Measurements from ENCODE around the gene CA6. TPM values are rescaled to one million over a fixed set of nuclear protein-coding genes. Genes with fewer than 3 reads are reported as not detected.
"Not testable (repeated sequence)": the region's sequence is repeated elsewhere in the genome, so short reads cannot be mapped to it uniquely, and the experiment has no call there.

CA6 gene
- total RNA-seq, 3 donors from 2014 or later: 0.14 to 0.25 TPM; not detected in 1

GRCh38 chr1:8943498-8944405, 1.9 kb upstream of the CA6 start:
- no peak for DNase-seq
- no peak for ATAC-seq
- peaks cover 80% of the 10 kb centered on the region for H3K4me1 Mint-ChIP-seq (ENCODE audit: low read depth)
- no peaks in the 10 kb centered on the region for H3K27me3 Mint-ChIP-seq (ENCODE audit: low read depth)
- no peaks in the 10 kb centered on the region for H3K9me3 Mint-ChIP-seq
- no peak overlapping the region for H3K4me3 Mint-ChIP-seq
- H3K36me3 Mint-ChIP-seq (ENCODE audit: insufficient read depth): no peaks in the 10 kb centered on the region

GRCh38 chr1:8947127-8947691, 1.5 kb downstream of the CA6 start:
- no peaks in the 10 kb centered on the region for H3K9me3 Mint-ChIP-seq
- no peak overlapping the region for H3K4me3 Mint-ChIP-seq
- ATAC-seq (no peak), DNase-seq (no peak)
- no peaks in the 10 kb centered on the region for H3K36me3 Mint-ChIP-seq (ENCODE audit: insufficient read depth)
- H3K4me1 Mint-ChIP-seq (ENCODE audit: low read depth): peaks cover 68% of the 10 kb centered on the region
- H3K27me3 Mint-ChIP-seq (ENCODE audit: low read depth): no peaks in the 10 kb centered on the region

- Mint-ChIP-seq H3K36me3 (ENCODE audit: insufficient read depth) (no peaks in the 10 kb centered on the region), H3K4me3 (no peak overlapping the region), H3K9me3 (no peaks in the 10 kb centered on the region), H3K27me3 (ENCODE audit: low read depth) (no peaks in the 10 kb centered on the region), H3K4me1 (ENCODE audit: low read depth) (peaks cover 44% of the 10 kb centered on the region)
- no peak for ATAC-seq
- DNase-seq: no peak
Measured at GRCh38 chr1:8950309-8950708, 4.6 kb downstream of the CA6 start.

GRCh38 chr1:8951231-8951630, 5.6 kb downstream of the CA6 start:
- H3K4me1 Mint-ChIP-seq (ENCODE audit: low read depth): peaks cover 36% of the 10 kb centered on the region
- no peak overlapping the region for H3K4me3 Mint-ChIP-seq
- ATAC-seq (no peak), DNase-seq (no peak)
- H3K27me3 Mint-ChIP-seq (ENCODE audit: low read depth): no peaks in the 10 kb centered on the region
- no peaks in the 10 kb centered on the region for H3K9me3 Mint-ChIP-seq
- H3K36me3 Mint-ChIP-seq (ENCODE audit: insufficient read depth): no peaks in the 10 kb centered on the region

- H3K9me3 Mint-ChIP-seq: peaks cover 4% of the 10 kb centered on the region
- H3K27me3 Mint-ChIP-seq (ENCODE audit: low read depth): no peaks in the 10 kb centered on the region
- no peak for ATAC-seq
- H3K36me3 Mint-ChIP-seq (ENCODE audit: insufficient read depth): peaks cover 6% of the 10 kb centered on the region
- no peak for DNase-seq
- peaks cover 28% of the 10 kb centered on the region for H3K4me1 Mint-ChIP-seq (ENCODE audit: low read depth)
- no peak overlapping the region for H3K4me3 Mint-ChIP-seq
Measured at GRCh38 chr1:8955406-8955805, 9.7 kb downstream of the CA6 start.

GRCh38 chr1:8956461-8957349, 11.0 kb downstream of the CA6 start:
- DNase-seq (no peak), ATAC-seq (no peak)
- Mint-ChIP-seq H3K27me3 (ENCODE audit: low read depth) (no peaks in the 10 kb centered on the region), H3K4me1 (ENCODE audit: low read depth) (peaks cover 32% of the 10 kb centered on the region), H3K36me3 (ENCODE audit: insufficient read depth) (peaks cover 7% of the 10 kb centered on the region), H3K4me3 (no peak overlapping the region), H3K9me3 (peaks cover 6% of the 10 kb centered on the region)

- H3K4me1 Mint-ChIP-seq (ENCODE audit: low read depth): peaks cover 70% of the 10 kb centered on the region
- H3K27me3 Mint-ChIP-seq (ENCODE audit: low read depth): no peaks in the 10 kb centered on the region
- peak; percentile 47 to 49 for ATAC-seq
- peak overlapping the region; percentile 9 for H3K4me3 Mint-ChIP-seq
- DNase-seq: peak; percentile 23
- peaks cover 9% of the 10 kb centered on the region for H3K36me3 Mint-ChIP-seq (ENCODE audit: insufficient read depth)
- peaks cover 6% of the 10 kb centered on the region for H3K9me3 Mint-ChIP-seq
Measured at GRCh38 chr1:8962812-8963530, 17.3 kb downstream of the CA6 start.

- no peaks in the 10 kb centered on the region for H3K27me3 Mint-ChIP-seq (ENCODE audit: low read depth)
- H3K9me3 Mint-ChIP-seq: peaks cover 6% of the 10 kb centered on the region
- H3K36me3 Mint-ChIP-seq (ENCODE audit: insufficient read depth): peaks cover 4% of the 10 kb centered on the region
- peaks cover 71% of the 10 kb centered on the region for H3K4me1 Mint-ChIP-seq (ENCODE audit: low read depth)
- DNase-seq (no peak), ATAC-seq (no peak)
- H3K4me3 Mint-ChIP-seq: no peak overlapping the region
Measured at GRCh38 chr1:8963963-8964362, 18.3 kb downstream of the CA6 start.

GRCh38 chr1:8965121-8965820, 19.6 kb downstream of the CA6 start:
- ATAC-seq: no peak
- Mint-ChIP-seq H3K36me3 (ENCODE audit: insufficient read depth) (peaks cover 4% of the 10 kb centered on the region), H3K4me3 (peak overlapping the region; percentile 10)

GRCh38 chr1:8966606-8967005, 20.9 kb downstream of the CA6 start:
- DNase-seq (no peak), ATAC-seq (no peak)
- Mint-ChIP-seq H3K36me3 (ENCODE audit: insufficient read depth) (peaks cover 2% of the 10 kb centered on the region), H3K9me3 (no peaks in the 10 kb centered on the region), H3K4me1 (ENCODE audit: low read depth) (peaks cover 76% of the 10 kb centered on the region), H3K4me3 (no peak overlapping the region), H3K27me3 (ENCODE audit: low read depth) (no peaks in the 10 kb centered on the region)

More at GRCh38 chr1:8965121-8965820, 19.6 kb downstream of the CA6 start:
- no peak for DNase-seq
- Mint-ChIP-seq H3K4me1 (ENCODE audit: low read depth) (peaks cover 74% of the 10 kb centered on the region), H3K9me3 (peaks cover 3% of the 10 kb centered on the region), H3K27me3 (ENCODE audit: low read depth) (no peaks in the 10 kb centered on the region)

- not testable (repeated sequence) for H3K36me3 Mint-ChIP-seq (ENCODE audit: insufficient read depth); H3K9me3 Mint-ChIP-seq; H3K27me3 Mint-ChIP-seq (ENCODE audit: low read depth); DNase-seq; ATAC-seq
- peaks cover 66% of the 10 kb centered on the region for H3K4me1 Mint-ChIP-seq (ENCODE audit: low read depth)
- H3K4me3 Mint-ChIP-seq: peak overlapping the region; percentile 84
Measured at GRCh38 chr1:8968902-8969301, 23.2 kb downstream of the CA6 start.

- Mint-ChIP-seq H3K36me3 (ENCODE audit: insufficient read depth) (no peaks in the 10 kb centered on the region), H3K9me3 (no peaks in the 10 kb centered on the region), H3K27me3 (ENCODE audit: low read depth) (no peaks in the 10 kb centered on the region), H3K4me1 (ENCODE audit: low read depth) (peaks cover 59% of the 10 kb centered on the region), H3K4me3 (peak overlapping the region; percentile 84)
- DNase-seq (no peak), ATAC-seq (no peak)
Measured at GRCh38 chr1:8969937-8970336, 24.3 kb downstream of the CA6 start.

- Mint-ChIP-seq H3K4me1 (ENCODE audit: low read depth) (peaks cover 50% of the 10 kb centered on the region), H3K9me3 (no peaks in the 10 kb centered on the region), H3K27me3 (ENCODE audit: low read depth) (no peaks in the 10 kb centered on the region), H3K4me3 (peak overlapping the region; percentile 84), H3K36me3 (ENCODE audit: insufficient read depth) (no peaks in the 10 kb centered on the region)
- no peak for DNase-seq
- peak; percentile 81 for ATAC-seq
Measured at GRCh38 chr1:8970870-8971337, 25.2 kb downstream of the CA6 start.
